Fibroblast of the aortic adventitia (primary cell): ENCODE results near the gene F10. TPM values are rescaled to one million over a fixed set of nuclear protein-coding genes. Genes with fewer than 3 reads are reported as not detected.
"Not testable (repeated sequence)": the region's sequence is repeated elsewhere in the genome, so short reads cannot be mapped to it uniquely, and the experiment has no call there.

ENCODE experiments used
- DNase-seq: peaks from one replicate; pipeline ENCODE4 v3.0.0-alpha.2; 2010; ENCODE audit warnings: low read depth
- H3K4me3 ChIP-seq: 2 replicates; pipeline ENCODE4 v1.5.1; 2011; ENCODE audit warnings: low read depth, mild to moderate bottlenecking, control low read depth, low read length, moderate library complexity
- CTCF ChIP-seq: IDR thresholded peaks from 2 replicates; pipeline ENCODE4 v1.5.1; 2011; ENCODE audit warnings: mild to moderate bottlenecking, low read length, control low read depth, inconsistent platforms; ENCODE audit not compliant: insufficient read depth
- total RNA-seq: library from RNA; depleted of rRNA; stranded (reverse); fragments of >200 nt; gene quantifications from 2 replicates; pipeline ENCODE4 v1.2.3, GENCODE V29; 2012; ENCODE audit warnings: low replicate concordance

F10 gene
- total RNA-seq, 1 donor = 12.6 TPM

- DNase-seq = no peak
- no peak overlapping the region for H3K4me3 ChIP-seq
- TF ChIP-seq CTCF = no peak
These were observed 19.9 kb upstream of the F10 start for GRCh38 chr13:113102727-113103126.

GRCh38 chr13:113103646-113104045 lies 19.0 kb upstream of the F10 start:
- H3K4me3 ChIP-seq = no peak overlapping the region
- DNase-seq = no peak
- TF ChIP-seq CTCF = no peak

- no peak for TF ChIP-seq CTCF
- no peak within 1 kb of the TSS for H3K4me3 ChIP-seq
- DNase-seq = peak; percentile 23
These were observed 17.3 kb upstream of the F10 start, which contains the start of gene F7 for GRCh38 chr13:113105032-113105920. Gene F7 (plus strand): TSS chr13:113105791. CDS start chr13:113105842, 51 bp downstream.

DNA sequence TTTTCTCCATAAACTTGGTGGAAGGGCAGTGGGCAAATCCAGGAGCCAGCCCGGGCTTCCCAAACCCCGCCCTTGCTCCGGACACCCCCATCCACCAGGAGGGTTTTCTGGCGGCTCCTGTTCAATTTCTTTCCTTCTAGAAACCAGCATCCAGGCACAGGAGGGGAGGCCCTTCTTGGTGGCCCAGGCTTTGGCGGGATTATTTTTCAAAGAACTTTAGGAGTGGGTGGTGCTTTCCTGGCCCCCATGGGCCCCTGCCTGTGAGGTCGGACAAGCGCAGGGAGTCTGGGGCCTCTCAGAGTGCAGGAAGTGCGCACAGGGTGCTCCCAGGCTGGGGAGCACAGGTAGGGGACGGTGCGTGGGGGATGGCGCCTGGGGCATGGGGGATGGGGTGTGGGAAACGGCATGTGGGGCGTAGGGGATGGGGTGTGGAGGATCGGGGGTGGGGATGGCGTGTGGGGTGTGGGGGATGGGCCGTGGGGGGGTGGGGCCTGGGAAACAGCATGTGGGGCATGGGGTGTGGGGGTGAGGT lies 16.6 kb upstream of the F10 start:
- H3K4me3 ChIP-seq = no peak overlapping the region
- TF ChIP-seq CTCF = no peak
- DNase-seq = no peak

DNA sequence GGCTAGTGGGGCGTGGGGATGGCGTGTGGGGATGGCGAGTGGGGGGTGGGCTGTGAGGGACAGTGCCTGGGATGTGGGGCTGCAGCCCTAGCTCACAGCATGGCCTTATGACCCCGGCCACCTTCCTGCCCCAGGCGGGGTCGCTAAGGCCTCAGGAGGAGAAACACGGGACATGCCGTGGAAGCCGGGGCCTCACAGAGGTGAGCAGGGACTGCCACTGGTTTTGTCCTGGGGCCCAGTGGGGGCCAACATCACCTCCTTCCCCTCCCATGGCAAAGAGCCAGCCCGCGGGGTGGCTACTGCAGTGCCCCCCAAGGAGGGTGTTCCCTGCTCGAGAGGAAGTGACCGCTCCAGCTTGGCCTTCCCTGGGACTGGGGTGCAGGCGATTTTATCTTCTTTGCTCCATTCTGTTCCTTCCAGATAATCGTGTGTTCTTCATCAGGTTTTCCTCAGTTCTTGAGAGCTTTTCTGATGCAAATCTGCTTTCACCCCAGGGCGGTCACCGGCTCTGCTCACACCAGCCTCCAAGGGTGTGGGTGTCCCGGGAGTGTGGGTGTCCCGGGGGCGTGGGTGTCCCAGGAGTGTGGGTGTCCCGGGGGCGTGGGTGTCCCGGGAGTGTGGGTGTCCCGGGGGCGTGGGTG lies 15.8 kb upstream of the F10 start:
- DNase-seq = no peak
- H3K4me3 ChIP-seq = no peak overlapping the region
- TF ChIP-seq CTCF = no peak

DNA sequence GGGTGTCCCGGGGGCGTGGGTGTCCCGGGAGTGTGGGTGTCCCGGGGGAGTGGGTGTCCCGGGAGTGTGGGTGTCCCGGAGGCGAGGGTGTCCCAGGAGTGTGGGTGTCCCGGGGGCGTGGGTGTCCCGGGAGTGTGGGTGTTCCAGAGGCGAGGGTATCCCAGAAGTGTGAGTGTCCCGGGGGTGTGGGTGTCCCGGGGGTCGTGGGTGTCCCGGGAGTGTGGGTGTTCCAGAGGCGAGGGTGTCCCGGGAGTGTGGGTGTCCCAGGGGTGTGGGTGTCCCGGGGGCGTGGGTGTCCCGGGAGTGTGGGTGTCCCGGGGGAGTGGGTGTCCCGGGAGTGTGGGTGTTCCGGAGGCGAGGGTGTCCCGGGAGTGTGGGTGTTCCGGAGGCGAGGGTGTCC lies 14.1 kb upstream of the F10 start:
- not testable (repeated sequence) for DNase-seq, H3K4me3 ChIP-seq
